IMR-90 (cell line): ENCODE data around the gene LLPH.

Source experiments
- BHLHE40 ChIP-seq: fragments of 150-350 bp; IDR thresholded peaks from 2 replicates; pipeline ENCODE4 v1.6.1; 2016; ENCODE audit warnings: mild to moderate bottlenecking, low read depth, low read length
- CEBPB ChIP-seq: IDR thresholded peaks from 2 replicates; pipeline ENCODE4 v1.6.1; 2012; ENCODE audit warnings: low read depth, low read length, improper control_type of control experiment
- CTCF ChIP-seq: conservative IDR thresholded peaks from 2 replicates; pipeline ENCODE4 v1.5.1; 2012; ENCODE audit warnings: mild to moderate bottlenecking, low read depth, low read length, improper control_type of control experiment
- POLR2A ChIP-seq: IDR thresholded peaks from 2 replicates; pipeline ENCODE4 v1.6.1; 2012; ENCODE audit warnings: mild to moderate bottlenecking, low read depth, low read length
- RAD21 ChIP-seq: IDR thresholded peaks from 2 replicates; pipeline ENCODE4 v1.6.1; 2012; ENCODE audit warnings: low read length, improper control_type of control experiment

DNA sequence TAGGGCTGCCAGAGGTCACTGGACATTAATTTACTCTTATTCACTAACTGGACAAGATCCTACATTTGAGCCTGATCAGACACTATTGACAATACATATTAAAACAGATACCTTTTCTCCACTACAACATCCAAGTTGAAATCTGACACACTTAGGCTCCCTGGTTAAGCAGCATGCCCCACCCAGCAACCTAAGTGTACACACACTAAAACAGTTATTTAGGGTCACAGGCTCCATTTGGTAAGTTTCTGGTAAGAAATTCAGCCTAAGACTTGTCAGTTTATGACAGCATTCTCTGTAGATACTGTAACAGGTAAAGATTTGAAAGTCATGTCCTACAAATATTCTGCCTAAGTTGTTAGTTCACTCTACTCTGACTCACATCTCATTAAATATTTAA, 12.3 kb upstream of the LLPH start:
- TF ChIP-seq RAD21 (no peak), CTCF (no peak), CEBPB (no peak), BHLHE40 (no peak), POLR2A (no peak)
